HG03159 (cell line): ENCODE data around the gene SAP30BP.

ENCODE experiments used
- ATAC-seq: cut with Tn5 transposase; IDR thresholded peaks from one replicate; pipeline ENCODE4 v1.9.1; 2021; ENCODE audit warnings: mild to moderate bottlenecking, moderate library complexity; ENCODE audit not compliant: unreplicated experiment

The SAP30BP gene

GRCh38 chr17:75736173-75736835 is 69.2 kb downstream of the SAP30BP start:
- ATAC-seq, result no peak

- ATAC-seq, result no peak
Observed at GRCh38 chr17:75737133-75737962, 70.2 kb downstream of the SAP30BP start.

GRCh38 chr17:75738218-75738802 is 71.2 kb downstream of the SAP30BP start:
- no peak for ATAC-seq

GRCh38 chr17:75739174-75739573 is 72.0 kb downstream of the SAP30BP start:
- no peak for ATAC-seq

- ATAC-seq, result no peak
Observed at GRCh38 chr17:75739801-75740200, 72.7 kb downstream of the SAP30BP start.

- ATAC-seq, result no peak
Observed at GRCh38 chr17:75740215-75740614, 73.1 kb downstream of the SAP30BP start.

GRCh38 chr17:75740631-75741077 is 73.5 kb downstream of the SAP30BP start:
- ATAC-seq, result no peak

GRCh38 chr17:75742337-75742736 is 75.2 kb downstream of the SAP30BP start:
- ATAC-seq, result no peak

GRCh38 chr17:75743625-75744206 is 76.6 kb downstream of the SAP30BP start:
- no peak for ATAC-seq

- ATAC-seq, result no peak
Observed at GRCh38 chr17:75748706-75749105, 81.6 kb downstream of the SAP30BP start.

GRCh38 chr17:75749545-75750389 is 82.6 kb downstream of the SAP30BP start:
- ATAC-seq, result no peak

GRCh38 chr17:75750661-75751423 is 83.7 kb downstream of the SAP30BP start:
- no peak for ATAC-seq

- ATAC-seq, result no peak
Observed at GRCh38 chr17:75751676-75752404, 84.7 kb downstream of the SAP30BP start.

GRCh38 chr17:75752405-75752709 is 85.2 kb downstream of the SAP30BP start:
- no peak for ATAC-seq

GRCh38 chr17:75752802-75753513 is 85.8 kb downstream of the SAP30BP start:
- no peak for ATAC-seq

GRCh38 chr17:75753514-75754377 is 86.6 kb downstream of the SAP30BP start:
- no peak for ATAC-seq

GRCh38 chr17:75754378-75755204 is 87.5 kb downstream of the SAP30BP start:
- ATAC-seq, result no peak
